GM19324 (cell line): ENCODE measurements around the gene SPECC1.
"Not testable (repeated sequence)": the region's sequence is repeated elsewhere in the genome, so short reads cannot be mapped to it uniquely, and the experiment has no call there.

Experiments
- ATAC-seq: cut with Tn5 transposase; IDR thresholded peaks from one replicate; pipeline ENCODE4 v1.9.1; 2021; ENCODE audit warnings: mild to moderate bottlenecking, moderate library complexity; ENCODE audit not compliant: unreplicated experiment, low FRiP score

Gene SPECC1

GRCh38 chr17:20089756-20090547 lies 80.8 kb downstream of the SPECC1 start:
- no peak for ATAC-seq

GRCh38 chr17:20091174-20092029 lies 82.2 kb downstream of the SPECC1 start:
- no peak for ATAC-seq

- ATAC-seq = no peak
Observed at GRCh38 chr17:20092261-20092867, 83.2 kb downstream of the SPECC1 start.

- ATAC-seq = no peak
Observed at GRCh38 chr17:20092973-20093626, 83.9 kb downstream of the SPECC1 start.

GRCh38 chr17:20094777-20095176 lies 85.6 kb downstream of the SPECC1 start:
- ATAC-seq = no peak

- ATAC-seq = no peak
Observed at GRCh38 chr17:20095336-20096080, 86.3 kb downstream of the SPECC1 start.

- ATAC-seq = no peak
Observed at GRCh38 chr17:20096430-20096829, 87.3 kb downstream of the SPECC1 start.

GRCh38 chr17:20097330-20097729 lies 88.2 kb downstream of the SPECC1 start:
- no peak for ATAC-seq

GRCh38 chr17:20098314-20098713 lies 89.2 kb downstream of the SPECC1 start:
- ATAC-seq = no peak

GRCh38 chr17:20100806-20101205 lies 91.6 kb downstream of the SPECC1 start:
- not testable (repeated sequence) for ATAC-seq

- no peak for ATAC-seq
Observed at GRCh38 chr17:20103454-20104446, 94.6 kb downstream of the SPECC1 start.

GRCh38 chr17:20105539-20106280 lies 96.6 kb downstream of the SPECC1 start:
- ATAC-seq = no peak

- not testable (repeated sequence) for ATAC-seq
Observed at GRCh38 chr17:20106446-20106845, 97.3 kb downstream of the SPECC1 start.

- no peak for ATAC-seq
Observed at GRCh38 chr17:20109076-20109475, 99.9 kb downstream of the SPECC1 start.

- ATAC-seq = no peak
Observed at GRCh38 chr17:20111538-20111937, 102.4 kb downstream of the SPECC1 start.

GRCh38 chr17:20114466-20114865 lies 105.3 kb downstream of the SPECC1 start:
- no peak for ATAC-seq

- no peak for ATAC-seq
Observed at GRCh38 chr17:20116683-20117309, 107.6 kb downstream of the SPECC1 start.

GRCh38 chr17:20118280-20118679 lies 109.1 kb downstream of the SPECC1 start:
- no peak for ATAC-seq
